Activated T-cell treated with anti-CD3 and anti-CD28 coated beads, Interleukin-2, amount 50 U/mL, for 1 hour (primary cell): ENCODE results near the gene NFIX.

Experiments
- DNase-seq: peaks from one replicate; pipeline ENCODE4 v3.0.0-alpha.2; 2020

The NFIX gene

DNA sequence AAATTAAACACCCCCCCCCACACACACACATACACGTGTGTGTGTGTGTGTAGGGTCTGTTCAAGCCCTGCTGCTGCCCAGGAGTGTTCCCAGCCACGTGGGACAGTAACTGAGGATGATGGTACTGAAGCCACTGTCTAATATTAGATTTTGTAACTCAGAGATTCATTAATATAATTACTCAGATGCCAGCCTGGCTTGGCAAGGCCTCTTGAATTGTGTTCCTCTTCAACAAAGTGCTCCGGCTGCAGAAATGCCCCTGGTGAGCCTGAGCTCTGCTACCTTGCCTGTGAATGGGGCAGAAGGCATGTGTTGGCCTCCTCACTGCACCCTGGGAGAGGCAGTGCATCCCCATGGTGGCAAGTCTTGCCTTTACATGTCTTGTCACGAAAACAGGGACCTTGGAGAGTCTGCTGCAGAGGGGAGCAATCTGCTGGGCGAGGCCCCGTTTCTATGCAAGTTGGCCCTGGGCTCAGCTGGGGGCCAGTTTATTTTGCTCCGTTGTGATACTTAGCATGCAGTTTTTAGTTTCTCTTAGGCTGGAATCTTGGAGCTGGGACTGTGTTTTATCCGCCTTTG is 44.0 kb downstream of the NFIX start:
- no peak for DNase-seq

DNA sequence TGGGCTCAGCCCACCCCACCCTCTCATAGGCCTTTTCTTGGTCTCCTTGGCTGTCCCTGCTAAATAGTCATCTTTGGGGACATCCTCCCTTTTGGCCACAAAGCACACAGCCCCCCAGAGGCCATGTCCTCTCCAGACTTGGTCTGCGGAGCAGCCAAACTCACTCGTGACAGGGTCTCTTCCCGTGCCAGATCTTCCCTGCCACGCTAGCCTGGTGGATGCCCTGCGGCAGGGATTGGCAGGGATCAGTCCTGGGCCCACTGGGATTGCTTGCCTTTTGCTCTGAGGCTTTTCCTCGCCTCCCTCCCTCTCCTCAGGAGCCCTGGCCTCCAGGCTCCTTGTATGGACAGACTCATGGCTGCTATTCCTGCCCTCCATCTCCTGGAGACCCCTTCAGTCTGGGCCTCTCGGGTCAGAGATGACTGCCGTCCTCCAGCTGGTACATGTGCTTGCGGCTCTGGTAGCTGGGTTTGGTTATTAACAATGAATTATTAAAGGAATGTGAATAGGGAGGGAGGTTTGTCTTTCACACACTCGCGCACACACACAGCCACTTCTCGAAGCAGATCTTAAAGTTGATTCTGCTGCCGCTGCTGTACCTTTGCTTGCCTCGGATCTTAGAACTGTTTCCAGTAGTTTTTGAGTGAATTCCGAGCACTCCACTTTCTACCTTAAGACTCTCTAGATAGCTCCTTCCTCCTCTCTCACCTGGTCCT is 45.1 kb downstream of the NFIX start:
- DNase-seq = no peak

DNA sequence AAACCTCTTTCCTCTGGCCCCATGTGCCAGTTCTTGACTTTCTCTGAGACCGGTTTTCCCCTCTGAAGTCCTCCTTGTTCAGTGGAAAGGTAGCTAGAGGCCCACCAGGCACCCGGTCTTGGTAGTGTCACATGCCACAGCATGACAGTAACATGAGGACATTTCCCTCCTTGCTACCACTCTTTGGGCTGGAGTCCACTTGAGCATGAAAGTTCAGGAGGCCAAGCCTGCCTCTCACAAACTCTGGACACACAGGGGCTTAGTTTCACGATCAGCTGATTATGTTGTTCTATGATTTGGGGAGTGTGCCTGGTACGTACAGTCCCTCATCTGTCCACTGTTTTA is 45.6 kb downstream of the NFIX start:
- no peak for DNase-seq

DNA sequence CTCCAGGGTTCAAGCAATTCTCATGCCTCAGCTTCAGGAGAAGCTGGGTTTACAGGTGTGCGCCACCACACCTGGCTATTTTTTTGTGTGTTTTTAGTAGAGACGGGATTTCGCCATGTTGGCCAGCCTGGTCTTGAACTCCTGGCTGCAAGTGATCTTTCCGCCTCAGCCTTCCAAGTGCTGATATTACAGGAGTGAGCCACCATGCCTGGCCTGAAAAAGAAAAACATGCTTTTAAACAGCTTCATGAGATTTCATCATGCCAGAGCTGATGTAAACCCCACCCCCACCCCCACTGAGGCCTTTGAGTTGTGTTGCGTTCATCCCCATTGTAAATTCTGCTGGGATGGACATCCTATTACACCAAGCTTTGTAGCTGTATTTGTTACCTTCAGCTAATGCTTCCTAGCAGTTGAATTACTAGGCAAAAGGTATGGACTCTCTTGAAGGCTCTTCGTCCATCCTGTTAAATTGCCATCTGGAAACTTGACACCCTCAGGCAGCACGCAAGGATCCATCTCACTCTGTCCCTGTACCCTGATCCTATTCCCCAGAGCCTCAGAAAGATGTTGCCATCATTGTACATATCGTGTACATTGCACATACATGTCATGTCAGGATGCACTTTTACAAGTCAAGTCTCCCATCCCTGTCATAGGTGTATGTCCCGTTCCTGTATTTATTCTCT is 47.3 kb downstream of the NFIX start:
- no peak for DNase-seq

DNA sequence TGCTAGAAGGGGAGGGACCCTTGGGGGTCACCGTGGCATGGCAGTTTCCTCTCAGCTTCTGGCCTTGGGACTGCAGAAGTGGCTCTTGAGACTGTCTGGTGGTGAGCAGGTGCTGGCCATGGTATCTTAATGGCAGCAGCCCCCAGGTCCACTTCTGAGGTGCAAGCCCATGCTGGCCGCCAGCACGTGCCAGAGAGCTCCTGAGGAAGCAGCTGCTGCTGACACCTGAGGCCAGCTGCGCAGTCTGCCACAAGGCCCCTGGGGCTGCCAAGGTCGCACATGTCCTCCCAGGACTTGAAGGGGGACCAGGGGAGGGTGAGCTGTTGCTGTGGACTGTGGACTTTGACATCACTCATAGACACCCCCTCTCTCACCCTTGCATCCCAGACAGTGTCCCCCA is 48.0 kb downstream of the NFIX start:
- no peak for DNase-seq

DNA sequence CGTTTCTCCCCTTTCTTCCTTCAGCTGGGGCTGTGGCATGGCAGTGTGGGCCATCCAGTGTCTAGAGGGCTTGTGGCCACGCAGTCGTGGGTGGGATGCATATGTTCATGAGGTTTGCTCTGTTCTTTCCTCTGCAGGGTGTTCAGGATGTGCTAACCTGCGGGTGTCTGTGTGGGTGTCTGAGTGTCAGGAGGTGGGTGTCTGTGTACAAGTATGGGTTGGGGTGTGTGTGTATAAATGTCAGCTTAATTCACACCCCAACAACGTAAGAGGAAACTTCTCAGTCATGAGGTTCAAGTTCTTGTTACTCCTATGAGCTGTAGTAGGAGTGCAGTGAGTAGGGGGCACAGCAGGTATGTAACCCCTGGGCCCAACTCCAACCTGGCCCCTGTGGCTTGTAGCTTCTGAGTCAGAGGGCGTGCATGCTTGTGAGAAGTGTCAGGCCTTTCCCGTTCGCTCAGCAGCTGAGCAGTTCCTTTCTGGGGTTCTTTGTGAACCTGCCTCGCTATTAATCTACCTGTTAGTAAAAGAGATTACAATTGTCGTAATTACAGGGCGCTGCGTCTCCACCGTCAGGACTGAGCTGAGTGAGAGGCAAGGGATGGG is 49.1 kb downstream of the NFIX start:
- no peak for DNase-seq

DNA sequence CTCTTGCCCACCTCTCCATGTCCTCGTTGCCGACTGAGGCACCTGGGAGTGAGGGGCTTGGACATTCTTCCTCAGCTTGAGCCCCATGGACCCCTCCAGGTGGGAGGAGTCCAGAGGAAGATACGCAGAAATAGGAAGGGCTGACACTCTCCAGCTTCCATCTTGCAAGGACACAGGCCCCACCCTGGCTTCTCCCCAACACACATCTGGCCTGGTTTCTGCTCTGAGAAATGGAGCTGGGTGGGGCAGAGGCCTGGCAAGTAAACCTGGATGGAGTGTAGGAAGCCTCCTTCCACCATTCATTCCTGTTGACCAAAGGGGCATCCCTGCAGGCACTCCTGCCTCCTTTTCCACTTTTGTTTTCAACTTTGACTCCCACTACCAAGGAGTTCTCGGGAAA is 50.5 kb downstream of the NFIX start:
- DNase-seq = no peak

DNA sequence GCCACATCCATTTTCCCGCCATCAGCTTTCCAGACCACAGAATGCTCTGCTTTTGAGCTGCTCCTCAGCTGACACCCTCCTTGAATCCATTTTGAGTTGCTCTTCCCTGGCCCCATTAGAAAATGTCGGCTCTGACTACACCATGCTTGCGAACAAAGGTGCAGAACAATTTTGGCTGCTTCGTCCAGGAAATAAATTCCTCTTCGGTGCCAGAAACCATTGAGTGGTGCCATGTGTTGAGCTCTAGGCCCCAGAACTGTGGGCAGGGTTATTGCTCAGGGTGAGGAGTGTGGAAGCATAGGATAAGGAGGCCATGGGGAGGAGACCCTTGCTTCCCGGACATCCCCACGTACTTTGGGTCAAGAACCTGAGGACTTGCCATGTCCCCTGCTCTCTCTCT is 52.1 kb downstream of the NFIX start:
- DNase-seq = no peak

DNA sequence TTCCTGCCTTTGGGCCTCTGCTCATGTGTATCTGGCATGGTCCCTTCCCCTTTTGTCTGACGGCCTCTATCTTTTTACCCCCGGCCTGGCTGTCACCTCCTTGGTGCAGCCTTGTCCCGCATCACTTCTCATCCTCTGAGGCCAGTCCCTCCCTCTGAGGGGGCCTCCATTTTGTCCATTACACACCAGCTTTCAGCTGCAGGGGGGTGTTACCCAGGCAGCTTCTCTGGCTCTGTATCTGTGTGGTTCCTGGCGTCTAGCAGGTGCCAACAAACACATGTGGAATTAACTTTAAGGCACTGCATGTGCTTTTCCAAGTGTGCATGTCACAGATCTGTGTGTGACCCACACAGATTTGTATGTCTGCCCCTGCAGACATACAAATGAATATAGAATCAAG is 55.0 kb downstream of the NFIX start:
- DNase-seq = no peak

DNA sequence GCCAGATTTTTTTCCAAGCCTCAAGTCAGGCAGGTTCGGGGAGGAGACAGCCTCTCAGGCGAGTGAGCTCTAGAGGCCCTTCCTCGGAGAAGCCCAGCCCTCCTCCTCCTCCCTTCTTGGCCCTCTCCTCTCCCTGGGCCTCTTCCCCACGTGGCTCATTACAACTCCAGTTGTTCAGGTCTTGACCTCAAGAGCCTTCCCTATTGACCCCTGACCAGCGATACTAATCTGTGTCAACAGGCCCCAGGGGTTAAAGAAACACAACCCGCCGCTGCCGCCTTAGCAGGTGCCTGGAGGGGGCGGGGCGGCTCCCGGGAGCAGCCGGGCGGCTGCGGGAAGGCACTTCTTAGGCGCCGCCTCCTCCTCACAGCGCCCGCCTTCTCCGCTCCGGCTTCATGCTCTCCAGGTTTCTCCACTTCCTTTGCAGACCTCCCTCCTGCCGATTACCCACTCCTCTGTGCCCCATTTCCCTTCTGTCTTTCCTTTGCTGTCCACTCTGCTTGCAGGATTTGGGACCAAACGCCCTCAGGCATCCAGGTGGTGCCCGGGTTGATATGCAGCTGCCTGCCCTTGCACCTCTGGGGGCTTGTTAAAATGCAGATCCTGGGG is 56.4 kb downstream of the NFIX start:
- DNase-seq = no peak

DNA sequence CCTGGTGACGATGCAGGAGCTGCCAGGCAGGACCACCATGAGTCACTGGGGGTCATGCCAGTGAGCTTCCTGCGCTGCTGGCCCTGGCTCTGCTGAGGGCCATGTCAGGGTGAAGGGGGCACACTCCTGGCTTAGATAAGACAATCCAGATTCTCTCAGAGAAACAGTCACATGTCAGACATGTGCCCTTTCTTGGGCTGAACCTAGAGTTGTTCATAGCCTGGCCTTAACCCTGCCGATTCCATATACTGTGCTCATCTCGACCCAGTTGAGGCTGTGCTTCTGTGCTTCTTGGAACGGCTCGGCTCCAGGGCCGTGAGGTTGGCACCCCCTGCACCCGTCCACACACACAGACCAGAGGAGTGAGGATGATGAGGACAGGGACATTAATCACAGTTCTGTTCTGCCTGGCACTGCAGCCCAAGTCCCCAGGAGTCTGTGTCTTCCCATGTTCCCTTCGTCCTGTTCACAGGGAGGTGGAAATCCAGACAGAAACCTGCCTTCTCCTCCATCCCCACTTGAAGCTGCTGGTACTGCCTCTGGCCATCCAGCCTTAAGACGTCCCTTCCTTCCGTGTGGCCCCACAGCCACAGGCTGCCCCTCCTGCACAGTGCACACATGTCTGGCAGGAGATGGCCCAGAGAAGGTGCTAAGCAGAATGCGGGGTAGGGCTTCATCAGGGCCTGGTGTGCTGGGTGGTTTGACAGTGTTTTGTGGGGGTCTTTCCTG is 57.3 kb downstream of the NFIX start:
- DNase-seq = no peak

DNA sequence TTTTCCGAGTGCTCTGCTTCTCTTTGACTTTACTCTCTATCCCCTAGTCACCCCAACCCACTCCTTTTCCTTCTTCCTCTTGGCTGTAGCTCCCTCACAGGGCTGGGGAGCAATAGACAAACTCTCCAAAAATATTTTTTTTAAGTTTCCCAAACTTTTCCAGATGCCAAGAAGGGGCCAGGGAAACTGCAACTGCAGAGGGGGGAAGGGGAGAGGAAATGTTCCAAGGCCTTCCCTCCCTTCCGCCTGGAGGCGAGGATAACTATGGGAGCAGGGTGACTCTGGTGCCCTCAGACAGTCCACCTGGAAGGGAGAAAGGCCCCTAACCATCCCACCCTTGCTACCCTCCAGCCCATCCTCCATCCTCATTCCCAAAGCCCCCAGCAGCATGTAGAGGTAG is 58.0 kb downstream of the NFIX start:
- no peak for DNase-seq

DNA sequence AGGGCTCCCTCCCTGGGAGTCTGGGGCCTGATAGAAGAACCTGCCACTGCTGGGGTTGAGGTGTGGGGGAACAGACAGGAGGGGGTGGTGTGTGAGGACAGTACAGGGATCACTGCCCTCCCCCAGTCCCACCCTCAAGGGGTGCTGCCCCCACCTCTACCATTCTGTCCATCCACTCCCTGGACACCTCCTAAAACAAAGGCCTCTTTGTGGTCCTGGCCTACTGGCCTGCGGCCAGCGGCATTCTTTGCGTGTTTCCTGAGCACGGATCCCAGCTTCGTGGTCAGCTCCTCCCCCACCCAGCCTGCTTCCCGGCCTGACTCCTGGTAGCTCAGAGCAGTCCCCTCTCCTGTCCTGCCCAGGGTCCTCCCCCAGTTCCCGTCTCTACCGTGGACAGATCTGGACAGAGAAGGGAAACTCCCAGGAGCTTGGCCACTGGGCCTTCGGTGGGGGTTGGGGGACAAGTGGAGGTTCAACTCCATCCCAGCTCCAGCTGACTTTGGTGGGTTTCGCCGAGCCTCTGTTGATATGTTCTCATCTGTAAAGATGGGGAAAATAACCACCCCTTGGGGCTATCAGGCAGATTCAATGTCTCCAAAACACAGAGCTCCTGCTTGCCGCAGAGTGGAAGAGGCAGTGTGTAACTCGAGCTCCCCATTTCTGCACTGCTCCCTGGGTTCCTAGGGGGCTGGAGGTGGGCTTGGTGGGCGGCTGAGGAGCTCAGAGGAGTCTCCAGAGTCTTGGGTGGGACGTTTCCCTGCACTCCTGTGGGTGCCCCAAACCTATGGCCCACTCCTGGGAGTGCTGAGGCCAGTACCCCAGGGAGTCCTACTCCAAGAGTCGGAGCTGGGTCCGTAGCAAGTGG is 58.7 kb downstream of the NFIX start:
- DNase-seq = no peak

DNA sequence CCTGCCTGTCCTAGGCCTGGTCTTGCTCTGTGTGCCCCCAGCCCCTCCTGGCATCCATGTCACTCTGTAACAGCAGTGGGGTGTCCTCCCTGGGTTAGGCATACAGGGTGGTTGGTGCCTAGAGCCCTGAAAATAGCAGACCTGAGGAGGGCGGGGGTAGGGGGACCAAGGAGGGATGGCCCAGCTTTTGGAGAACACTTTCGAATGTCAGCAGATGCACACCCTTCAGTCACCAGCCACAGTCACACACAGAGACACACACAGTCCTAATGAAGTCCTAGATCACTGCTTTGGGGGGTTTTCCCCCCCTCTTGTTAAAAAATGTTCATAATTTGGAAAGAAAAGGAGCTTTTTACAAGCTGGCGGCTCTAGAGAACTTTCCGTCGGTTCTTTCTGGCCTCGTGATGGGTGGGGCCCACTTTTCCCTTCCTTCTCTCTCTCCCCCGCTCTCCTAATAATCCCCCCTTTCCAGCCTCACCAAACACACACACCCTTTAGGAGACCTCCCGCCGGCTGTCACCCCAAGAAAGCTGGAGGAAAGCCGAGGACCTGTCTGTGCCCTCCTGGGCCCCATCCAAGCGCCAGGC is 59.4 kb downstream of the NFIX start:
- DNase-seq = no peak

DNA sequence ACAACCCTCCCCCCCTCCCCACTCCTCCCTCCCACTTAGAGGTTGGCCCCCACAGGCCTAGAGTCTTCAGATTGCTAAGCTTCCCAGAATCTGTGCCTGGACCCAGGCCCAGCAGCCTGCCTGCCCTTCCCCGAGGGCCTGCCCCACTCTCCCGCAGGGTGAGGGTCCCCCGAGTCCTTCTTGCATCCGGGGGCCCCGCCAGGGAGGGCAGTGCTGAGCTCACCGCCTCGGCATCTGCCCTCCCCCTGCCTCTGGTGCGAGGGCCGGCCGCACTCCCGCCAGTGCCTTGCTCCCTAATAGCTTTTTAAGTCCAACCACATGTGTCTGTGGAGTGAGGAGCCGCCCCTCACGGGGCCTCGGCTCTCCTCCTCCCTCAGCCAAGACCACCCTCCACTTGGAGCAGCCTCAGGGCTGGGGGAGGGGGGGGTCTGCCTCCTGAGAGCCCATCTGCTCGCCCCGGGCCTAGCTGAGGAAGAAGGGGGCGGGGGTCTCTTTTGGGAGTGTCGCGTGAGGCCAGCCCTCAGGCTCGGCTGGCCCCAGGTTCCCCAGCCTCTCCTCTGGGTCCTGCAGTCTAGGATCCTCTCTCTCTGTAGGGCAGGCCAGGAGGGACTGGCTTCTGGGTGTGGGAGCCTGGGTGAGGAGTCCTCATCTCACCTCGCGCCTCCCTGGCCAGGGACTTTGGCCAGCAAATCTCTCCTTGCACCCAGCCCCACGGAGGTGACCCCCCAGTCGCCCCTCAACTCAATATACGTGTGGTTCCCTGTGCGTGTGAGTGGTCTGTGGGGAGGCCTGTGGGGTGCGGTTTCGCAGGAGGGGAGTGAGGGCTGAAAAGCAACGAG is 60.2 kb downstream of the NFIX start:
- DNase-seq = no peak

DNA sequence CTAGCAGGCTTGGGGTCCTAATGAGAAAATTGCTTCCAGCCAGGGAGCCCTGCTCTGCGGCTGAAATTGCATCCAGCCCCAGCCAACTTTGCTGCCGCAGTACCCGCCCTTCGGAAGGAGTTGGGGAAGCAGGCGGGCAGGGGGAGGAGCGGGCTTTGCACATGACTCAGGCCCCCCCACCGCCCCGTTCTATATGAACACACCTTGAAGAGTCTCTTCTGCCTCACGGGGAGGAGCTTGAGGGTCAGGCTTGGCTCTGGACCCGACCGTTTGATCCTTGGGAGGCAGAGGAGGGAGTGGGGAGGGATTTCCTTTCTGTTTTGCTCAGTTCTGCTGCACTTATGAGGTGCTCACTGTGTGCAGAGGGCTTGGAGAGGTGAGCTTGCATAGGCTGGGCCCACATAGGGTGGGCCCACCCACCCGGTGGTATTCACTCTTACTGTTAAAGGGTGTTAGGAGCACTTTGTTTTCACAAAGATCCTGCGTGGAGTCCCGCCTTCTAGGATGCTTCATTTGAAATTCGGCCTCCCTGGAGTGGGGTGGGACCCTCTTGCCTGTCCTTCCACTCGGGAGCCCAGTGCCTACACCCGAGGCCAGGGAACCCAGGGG is 60.9 kb downstream of the NFIX start:
- no peak for DNase-seq

DNA sequence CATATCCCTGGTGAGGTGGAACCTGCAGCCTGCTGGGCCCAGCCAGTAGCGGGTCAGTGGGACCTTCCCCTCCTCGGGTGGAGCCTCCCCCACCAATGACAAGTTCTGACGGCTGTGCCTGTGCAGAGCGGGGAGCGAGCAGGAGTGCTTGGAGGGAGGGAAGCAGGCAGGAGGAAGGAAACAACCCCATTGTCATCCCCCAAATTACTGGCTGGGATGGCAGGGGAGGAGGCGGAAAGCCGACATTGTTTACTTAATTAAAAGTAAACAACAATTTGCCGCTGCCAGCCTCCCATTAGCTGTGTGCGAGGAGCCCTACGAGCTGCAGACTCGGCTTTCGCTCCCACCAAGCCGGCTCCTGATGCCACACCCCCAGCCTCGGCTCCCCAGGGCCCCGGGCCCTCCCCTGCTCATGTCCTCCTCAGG is 61.9 kb downstream of the NFIX start:
- DNase-seq = no peak

DNA sequence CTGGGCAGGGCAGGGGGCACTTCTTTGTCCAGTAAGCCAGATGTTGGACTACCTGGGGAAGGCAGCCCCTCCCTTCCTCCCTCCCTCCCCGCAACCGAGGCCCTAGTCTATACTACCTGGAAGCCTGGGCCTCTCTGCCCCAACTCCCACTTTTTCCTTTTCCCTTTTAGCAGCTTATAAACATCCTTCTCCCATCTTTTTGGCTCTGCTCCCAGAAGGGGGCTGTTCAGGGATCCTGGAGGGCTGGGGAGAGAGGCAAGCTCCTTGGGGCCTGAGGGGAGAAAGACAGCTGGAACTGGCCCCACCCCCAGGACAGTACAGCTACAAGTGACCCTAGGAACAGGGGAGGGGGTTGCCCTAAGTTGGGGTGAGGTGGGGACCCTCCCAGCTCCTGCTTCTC is 62.5 kb downstream of the NFIX start:
- DNase-seq = no peak

DNA sequence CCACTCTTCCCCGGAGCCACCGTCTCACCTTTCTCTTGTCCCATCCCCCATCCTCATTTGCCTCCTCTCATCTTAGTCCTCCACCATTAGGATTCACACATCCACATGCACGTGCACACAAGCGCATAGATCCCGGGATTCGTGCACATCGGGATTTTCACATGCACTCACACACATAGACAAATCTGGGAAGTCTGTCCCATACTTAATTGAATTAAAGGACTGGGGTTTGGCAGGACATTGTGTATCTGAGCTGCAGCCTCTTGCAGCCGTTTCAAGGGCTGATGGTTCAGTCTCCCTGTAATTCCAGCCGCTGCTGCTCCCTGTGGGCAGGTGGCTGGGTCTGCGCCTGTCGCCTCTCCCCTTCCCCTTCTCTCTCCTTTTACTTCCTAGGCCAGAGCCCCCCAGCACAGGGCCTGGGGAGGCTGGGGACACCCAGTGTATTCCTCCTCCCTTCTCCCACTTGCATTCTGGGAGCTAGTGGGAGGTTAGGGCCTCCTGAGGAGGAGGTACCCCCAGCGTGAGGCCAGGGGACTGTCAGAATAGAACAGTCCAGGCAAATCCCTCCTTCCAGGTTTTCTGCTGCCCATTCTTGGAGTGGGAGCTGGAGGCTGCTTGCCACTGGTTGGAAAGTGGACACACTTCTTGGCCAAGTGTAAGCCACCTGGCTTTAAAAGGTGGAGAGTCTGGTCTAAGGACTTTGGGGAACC is 63.8 kb downstream of the NFIX start:
- DNase-seq = no peak
